GM18508 (cell line): ENCODE data around the gene ZNF33A.
"Not testable (repeated sequence)": the region's sequence is repeated elsewhere in the genome, so short reads cannot be mapped to it uniquely, and the experiment has no call there.

Source experiments
- ATAC-seq: cut with Tn5 transposase; IDR thresholded peaks from one replicate; pipeline ENCODE4 v1.9.1; 2021; ENCODE audit warnings: moderate number of reproducible peaks; ENCODE audit not compliant: insufficient read depth, unreplicated experiment

ZNF33A gene

GRCh38 chr10:38010119-38010903, at the start of gene ZNF33A:
ZNF33A (plus strand) TSS chr10:38010675; CDS start chr10:38012342, 1,667 bp downstream.
- ATAC-seq, result peak; percentile 84

DNA sequence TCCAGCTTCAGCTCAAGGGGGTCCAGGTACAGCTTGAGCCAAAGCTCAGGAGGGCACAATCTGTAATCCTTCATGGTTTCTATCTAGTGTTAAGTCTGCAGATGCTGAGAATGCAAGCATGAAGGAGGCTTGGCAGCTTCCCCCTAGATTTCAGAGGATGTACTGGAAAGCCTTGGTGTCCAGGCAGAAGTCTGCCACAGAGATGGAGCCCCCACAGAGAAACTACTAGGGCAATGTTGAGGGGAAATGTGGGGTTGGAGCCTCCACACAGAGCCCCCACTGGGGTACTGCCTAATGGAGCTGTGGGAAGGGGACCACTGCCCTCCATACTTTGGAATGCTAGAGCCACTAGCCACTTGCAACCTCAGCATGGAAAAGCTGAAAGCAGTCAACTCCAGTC, 45.5 kb upstream of the ZNF33A start:
- no peak for ATAC-seq

- ATAC-seq, result no peak
Measured at GRCh38 chr10:37972396-37972795, 38.1 kb upstream of the ZNF33A start.

DNA sequence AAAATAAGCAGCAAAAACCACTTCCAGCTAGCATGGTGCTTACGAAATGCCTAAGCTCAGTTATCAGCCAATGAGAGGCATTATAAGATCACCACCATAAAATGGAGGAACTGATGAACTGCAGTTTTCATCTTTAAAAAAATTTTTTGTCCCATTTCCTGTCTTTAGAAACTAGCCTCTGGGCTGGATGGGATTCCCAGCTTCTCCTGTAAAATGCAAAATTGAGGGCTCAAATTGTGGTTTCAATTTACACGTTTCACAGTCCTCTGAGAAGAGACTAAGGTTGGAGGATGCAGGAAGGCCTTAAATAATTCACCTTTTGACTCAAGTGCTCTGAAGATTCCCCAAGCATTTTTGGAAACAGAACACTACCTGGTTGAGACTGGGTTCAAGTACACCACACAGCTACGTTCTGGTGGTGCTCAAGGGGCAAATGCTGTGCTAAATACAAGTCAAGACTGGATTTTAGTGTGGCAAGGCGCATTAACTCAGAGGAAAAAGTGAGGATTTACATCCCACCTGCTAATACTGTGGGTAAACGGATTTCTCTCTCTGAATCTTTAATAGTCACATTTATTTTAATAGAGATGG, 35.0 kb upstream of the ZNF33A start:
- no peak for ATAC-seq

- peak; percentile 91 for ATAC-seq
Measured at GRCh38 chr10:37976091-37976879, 34.2 kb upstream of the ZNF33A start, which contains the start of gene ZNF25. ZNF25 (minus strand) TSS chr10:37976647; CDS start chr10:37971722, 4,925 bp downstream.

GRCh38 chr10:37976880-37977203, 33.6 kb upstream of the ZNF33A start:
- ATAC-seq, result no peak

DNA sequence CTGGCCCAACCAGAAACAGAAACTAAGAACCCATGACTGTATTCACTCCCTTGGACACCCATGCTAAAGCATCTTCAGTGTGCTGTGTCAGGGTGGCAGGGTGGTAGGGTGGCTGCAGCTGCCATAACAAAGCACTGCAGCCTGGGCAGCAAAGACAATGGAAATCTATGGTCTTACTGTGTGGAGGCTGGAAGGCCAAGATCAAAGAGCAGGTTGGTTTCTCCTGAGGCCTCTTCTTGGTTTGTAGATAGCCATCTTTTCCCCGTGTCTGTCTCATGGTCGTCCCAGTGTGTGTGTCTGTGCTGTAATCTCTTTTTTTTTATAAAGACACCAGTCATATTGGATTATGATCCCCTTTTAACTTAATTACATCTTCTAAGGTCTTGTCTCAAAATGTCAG, 18.8 kb upstream of the ZNF33A start:
- ATAC-seq, result no peak

DNA sequence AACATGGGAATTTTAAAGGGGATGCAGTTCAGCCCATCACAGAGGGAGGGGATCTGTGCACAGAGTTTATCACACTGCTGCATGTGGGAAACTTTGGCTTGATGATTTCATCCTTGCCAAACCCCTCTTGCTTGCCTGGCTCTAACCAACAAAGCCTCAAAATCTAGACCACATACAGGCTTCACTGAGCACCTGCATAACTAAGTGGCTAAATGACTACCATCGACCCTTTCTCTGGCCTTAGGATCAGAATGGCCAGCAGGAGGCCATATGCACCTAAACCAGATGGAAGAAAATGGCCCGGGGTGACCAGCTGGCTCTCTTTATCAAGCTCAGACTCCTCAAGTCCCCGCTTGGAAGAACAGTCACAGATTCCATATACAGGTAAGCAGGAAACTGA, 18.4 kb upstream of the ZNF33A start:
- no peak for ATAC-seq

- ATAC-seq, result not testable (repeated sequence)
Measured at GRCh38 chr10:37998920-37999319, 11.6 kb upstream of the ZNF33A start.

DNA sequence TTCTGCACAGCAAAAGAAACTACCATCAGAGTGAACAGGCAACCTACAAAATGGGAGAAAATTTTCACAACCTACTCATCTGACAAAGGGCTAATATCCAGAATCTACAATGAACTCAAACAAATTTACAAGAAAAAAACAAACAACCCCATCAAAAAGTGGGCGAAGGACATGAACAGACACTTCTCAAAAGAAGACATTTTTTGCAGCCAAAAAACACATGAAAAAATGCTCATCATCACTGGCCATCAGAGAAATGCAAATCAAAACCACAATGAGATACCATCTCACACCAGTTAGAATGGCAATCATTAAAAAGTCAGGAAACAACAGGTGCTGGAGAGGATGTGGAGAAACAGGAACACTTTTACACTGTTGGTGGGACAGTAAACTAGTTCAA, 10.0 kb upstream of the ZNF33A start:
- ATAC-seq, result not testable (repeated sequence)

DNA sequence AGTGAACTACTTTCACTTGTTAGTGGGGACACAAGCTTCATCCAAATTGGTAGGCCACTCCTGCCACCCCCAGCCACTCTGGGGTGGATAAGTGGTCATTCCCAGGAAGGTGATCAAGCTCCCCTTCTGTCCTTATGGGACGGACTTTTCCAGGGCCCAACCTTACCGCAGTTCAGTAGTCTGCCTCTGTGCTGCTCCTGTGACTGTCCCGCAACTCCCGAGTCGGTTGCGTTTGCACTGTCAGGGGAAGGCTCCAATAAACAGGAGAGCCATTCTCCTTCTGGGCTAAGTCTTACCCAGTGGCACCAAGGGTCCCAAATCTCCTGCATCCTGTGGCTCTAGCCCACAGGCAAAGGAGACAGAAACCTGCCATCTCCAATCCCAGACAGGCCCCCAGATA, 7.4 kb upstream of the ZNF33A start:
- no peak for ATAC-seq

- no peak for ATAC-seq
Measured at GRCh38 chr10:38003588-38003987, 6.9 kb upstream of the ZNF33A start.

GRCh38 chr10:38007551-38007950, 2.9 kb upstream of the ZNF33A start:
- ATAC-seq, result no peak

GRCh38 chr10:38007991-38008390, 2.5 kb upstream of the ZNF33A start:
- ATAC-seq, result no peak

GRCh38 chr10:38016354-38016753, 5.9 kb downstream of the ZNF33A start:
- ATAC-seq, result no peak

- not testable (repeated sequence) for ATAC-seq
Measured at GRCh38 chr10:38019124-38019523, 8.6 kb downstream of the ZNF33A start.

DNA sequence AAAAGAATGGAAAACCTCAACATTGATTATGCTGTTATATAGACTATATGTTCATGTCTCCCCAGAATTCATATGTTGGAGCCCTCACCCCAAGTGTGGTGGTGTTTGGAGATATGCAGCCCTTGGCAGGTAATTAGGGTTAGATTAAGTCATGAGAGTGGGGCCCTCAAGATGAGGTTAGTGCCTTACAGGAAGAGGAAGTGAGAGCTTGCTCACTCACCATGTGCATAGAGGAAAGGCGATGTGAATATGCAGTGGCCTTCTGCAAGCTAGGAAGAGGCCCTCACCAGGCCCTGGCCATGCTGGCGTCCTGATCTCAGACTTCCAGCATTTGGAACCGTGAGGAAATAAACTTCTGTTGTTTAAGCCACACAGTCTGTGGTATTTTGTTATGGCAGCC, 14.8 kb downstream of the ZNF33A start:
- no peak for ATAC-seq

- no peak for ATAC-seq
Measured at GRCh38 chr10:38027986-38028385, 17.5 kb downstream of the ZNF33A start.

GRCh38 chr10:38032886-38033285, 22.4 kb downstream of the ZNF33A start:
- ATAC-seq, result no peak

- peak; percentile 79 for ATAC-seq
Measured at GRCh38 chr10:38038107-38038931, 27.8 kb downstream of the ZNF33A start.

DNA sequence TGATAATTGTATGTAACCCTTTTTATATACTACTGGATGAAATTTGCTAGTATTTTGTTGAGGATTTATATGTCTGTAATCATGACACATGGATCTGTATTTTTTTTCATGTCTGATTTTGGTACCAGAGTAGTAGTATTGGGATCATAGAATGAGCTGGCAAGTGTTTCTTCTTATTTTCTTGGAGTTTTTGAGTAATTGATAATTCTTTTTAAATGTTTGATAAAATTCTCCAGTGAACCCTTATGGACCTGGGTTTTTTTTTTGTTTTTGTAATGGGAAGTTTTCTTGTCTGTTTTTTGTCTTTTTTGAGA, 28.4 kb downstream of the ZNF33A start:
- ATAC-seq, result no peak
